SU-DHL-6 (cell line): ENCODE data around the gene WNT3A.

Experiments
- H2AFZ ChIP-seq: fragments of 200-600 bp; sonication (generic); 2 replicates; pipeline ENCODE4 v1.6.1; 2014; ENCODE audit warnings: low read depth, mild to moderate bottlenecking, moderate library complexity, mixed read lengths, antibody characterized with exemption, low read length; ENCODE audit not compliant: severe bottlenecking
- H3F3A ChIP-seq: fragments of 200-600 bp; shearing (Covaris generic); 2 replicates; pipeline ENCODE4 v1.6.0; 2016; ENCODE audit warnings: antibody characterized with exemption, mild to moderate bottlenecking; ENCODE audit not compliant: insufficient read depth
- H3K27ac ChIP-seq: fragments of 200-600 bp; sonication (generic); 2 replicates; pipeline ENCODE4 v1.5.1; 2016; ENCODE audit warnings: low read depth, mild to moderate bottlenecking, low read length, moderate library complexity, mixed read lengths
- H3K27me3 ChIP-seq: fragments of 200-600 bp; sonication (generic), shearing (Covaris generic); 2 replicates; pipeline ENCODE4 v1.6.0; 2014; ENCODE audit warnings: mild to moderate bottlenecking, low read length
- H3K36me3 ChIP-seq: fragments of 200-600 bp; sonication (generic); 2 replicates; pipeline ENCODE4 v1.6.1; 2014; ENCODE audit warnings: mild to moderate bottlenecking, low read length, mixed read lengths
- H3K4me2 ChIP-seq: fragments of 300-600, 200-600 bp; shearing (Covaris generic), sonication (generic); 2 replicates; pipeline ENCODE4 v1.6.0; 2014; ENCODE audit warnings: low read length, low read depth, mild to moderate bottlenecking; ENCODE audit not compliant: poor library complexity, severe bottlenecking
- H3K4me3 ChIP-seq: fragments of 200-600 bp; sonication (generic); 2 replicates; pipeline ENCODE4 v1.5.1; 2014; ENCODE audit warnings: antibody characterized with exemption, low read length, mild to moderate bottlenecking, mixed read lengths; ENCODE audit not compliant: insufficient read depth, poor library complexity, severe bottlenecking
- H3K79me2 ChIP-seq: fragments of 200-600 bp; sonication (generic); 2 replicates; pipeline ENCODE4 v1.6.1; 2014; ENCODE audit warnings: mild to moderate bottlenecking, low read length, moderate library complexity; ENCODE audit not compliant: insufficient read depth
- H3K9ac ChIP-seq: fragments of 200-600 bp; sonication (generic); 2 replicates; pipeline ENCODE4 v1.7.0; 2014; ENCODE audit warnings: mild to moderate bottlenecking, low read length
- H3K9me2 ChIP-seq: fragments of 200-600 bp; sonication (generic); replicated peaks from 2 replicates; pipeline ENCODE4 v1.6.1; 2014; ENCODE audit warnings: low read length; ENCODE audit not compliant: insufficient read depth
- H3K9me3 ChIP-seq: fragments of 200-600 bp; sonication (generic); 2 replicates; pipeline ENCODE4 v1.6.1; 2014; ENCODE audit warnings: low read length, mixed read lengths; ENCODE audit not compliant: insufficient read depth
- H4K20me1 ChIP-seq: fragments of 200-600 bp; sonication (generic); 2 replicates; pipeline ENCODE4 v1.6.1; 2014; ENCODE audit warnings: low read depth, mild to moderate bottlenecking, antibody characterized with exemption, low read length, moderate library complexity, mixed read lengths
- CTCF ChIP-seq: fragments of 200-600 bp; sonication (generic); IDR thresholded peaks from one replicate; pipeline ENCODE4 v1.5.1; 2017; ENCODE audit warnings: antibody characterized with exemption, mild to moderate bottlenecking, low read length, moderate library complexity; ENCODE audit not compliant: insufficient read depth, poor library complexity, severe bottlenecking
- EZH2phosphoT487 ChIP-seq: fragments of 200-600 bp; sonication (generic), shearing (Covaris generic); conservative IDR thresholded peaks from 2 replicates; pipeline ENCODE4 v1.6.1; 2018; ENCODE audit warnings: mild to moderate bottlenecking, antibody characterized with exemption, low read length, moderate library complexity, mixed read lengths

The WNT3A gene

GRCh38 chr1:228006034-228006785, 588 bp upstream of the WNT3A start:
- Histone ChIP-seq H4K20me1 (no peaks in the 10 kb centered on the region), H3K9me3 (no peaks in the 10 kb centered on the region), H3F3A (no peaks in the 10 kb centered on the region), H3K27me3 (no peaks in the 10 kb centered on the region), H3K9ac (no peak overlapping the region), H3K27ac (no peak overlapping the region), H2AFZ (no peak overlapping the region), H3K4me3 (no peak overlapping the region), H3K79me2 (no peaks in the 10 kb centered on the region), H3K9me2 (no peaks in the 10 kb centered on the region), H3K36me3 (no peaks in the 10 kb centered on the region), H3K4me2 (no peak overlapping the region)
- no peak for TF ChIP-seq CTCF
- TF ChIP-seq EZH2phosphoT487: no peak

GRCh38 chr1:228007049-228007800, 427 bp downstream of the WNT3A start:
- no peak overlapping the region for H3K4me3 ChIP-seq
- H3K27ac ChIP-seq: no peak overlapping the region
- no peak for TF ChIP-seq EZH2phosphoT487
- no peak for TF ChIP-seq CTCF
- no peaks in the 10 kb centered on the region for H3K9me3 ChIP-seq
- H4K20me1 ChIP-seq: no peaks in the 10 kb centered on the region
- no peaks in the 10 kb centered on the region for H3F3A ChIP-seq
- no peaks in the 10 kb centered on the region for H3K9me2 ChIP-seq
- no peak overlapping the region for H2AFZ ChIP-seq
- no peaks in the 10 kb centered on the region for H3K79me2 ChIP-seq
- H3K9ac ChIP-seq: no peak overlapping the region
- H3K4me2 ChIP-seq: no peak overlapping the region
- no peaks in the 10 kb centered on the region for H3K27me3 ChIP-seq
- no peaks in the 10 kb centered on the region for H3K36me3 ChIP-seq

GRCh38 chr1:228007801-228008341, 1.1 kb downstream of the WNT3A start:
- no peaks in the 10 kb centered on the region for H3K36me3 ChIP-seq
- no peaks in the 10 kb centered on the region for H3K9me3 ChIP-seq
- H2AFZ ChIP-seq: no peak overlapping the region
- no peaks in the 10 kb centered on the region for H3K9me2 ChIP-seq
- H3K4me2 ChIP-seq: no peak overlapping the region
- H3K27me3 ChIP-seq: no peaks in the 10 kb centered on the region
- H4K20me1 ChIP-seq: no peaks in the 10 kb centered on the region
- no peak overlapping the region for H3K9ac ChIP-seq
- no peak overlapping the region for H3K4me3 ChIP-seq
- no peak overlapping the region for H3K27ac ChIP-seq
- no peaks in the 10 kb centered on the region for H3K79me2 ChIP-seq
- no peaks in the 10 kb centered on the region for H3F3A ChIP-seq
- TF ChIP-seq EZH2phosphoT487 (no peak), CTCF (no peak)
